Transverse colon (tissue), 4 donors: Measurements from ENCODE around the gene SYNPO2.

Experiments used
- EP300 ChIP-seq: sonication (generic); formaldehyde crosslinking; IDR thresholded peaks from one replicate; pipeline ENCODE4 v1.6.1; 2017; ENCODE audit warnings: antibody characterized with exemption, low read depth
- POLR2A ChIP-seq: fragments of 450-650 bp; IDR thresholded peaks from one replicate; pipeline ENCODE4 v1.6.1; 2016; ENCODE audit warnings: antibody characterized with exemption, mild to moderate bottlenecking, moderate library complexity
- POLR2AphosphoS5 ChIP-seq, 3 donors: sonication (generic); formaldehyde crosslinking; IDR thresholded peaks; one replicate each; pipeline ENCODE4 v1.6.1; 2016; ENCODE audit warnings: antibody characterized with exemption in 3 of 3
- TF ChIP-seq, protein P1 (sequence below), 5 experiments: fragments of 200-600 bp in 3 of 5; fragments of 450-650 bp in 2 of 5; sonication (generic) in 3 of 5; IDR thresholded peaks; 1 replicate in 2 of 5; 2 replicates in 3 of 5; pipeline ENCODE4 v1.5.1; 2016 to 2017; ENCODE audit warnings: antibody characterized with exemption in 5 of 5, inconsistent platforms in 3 of 5, mild to moderate bottlenecking in 2 of 5, moderate library complexity in 1 of 5

DNA sequence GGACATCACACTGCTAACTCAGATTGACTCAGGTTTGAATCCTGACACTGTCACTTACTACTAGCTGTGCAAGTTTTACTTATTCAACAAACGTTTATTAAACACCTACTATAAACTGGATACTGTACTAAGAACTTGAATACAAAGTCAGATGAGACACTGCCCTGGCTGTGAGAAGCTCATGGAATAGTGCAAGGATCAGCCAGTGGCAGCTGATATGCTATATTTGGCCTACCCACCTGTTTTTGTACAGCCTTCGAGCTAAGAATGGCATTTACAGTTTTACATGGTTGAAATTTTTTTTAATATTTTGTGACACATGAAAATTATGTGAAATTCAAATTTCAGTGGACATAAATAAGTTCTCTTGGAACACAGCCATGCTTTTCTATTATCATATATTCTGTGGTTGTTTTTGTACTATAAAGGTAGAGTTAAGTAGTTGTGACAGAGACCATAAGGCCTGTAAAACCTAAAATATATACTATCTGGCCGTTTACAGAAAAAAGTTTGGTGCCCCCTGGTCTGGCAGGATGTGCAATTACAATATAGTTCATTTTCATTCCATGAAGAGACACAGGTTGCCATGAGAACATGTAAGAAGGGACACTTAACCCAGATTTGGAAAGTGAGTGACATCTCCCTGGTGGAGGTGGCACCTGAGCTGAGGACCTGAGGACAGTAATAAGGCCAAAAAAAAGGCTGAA, 49.3 kb upstream of the SYNPO2 start:
- TF ChIP-seq, protein P1, sequence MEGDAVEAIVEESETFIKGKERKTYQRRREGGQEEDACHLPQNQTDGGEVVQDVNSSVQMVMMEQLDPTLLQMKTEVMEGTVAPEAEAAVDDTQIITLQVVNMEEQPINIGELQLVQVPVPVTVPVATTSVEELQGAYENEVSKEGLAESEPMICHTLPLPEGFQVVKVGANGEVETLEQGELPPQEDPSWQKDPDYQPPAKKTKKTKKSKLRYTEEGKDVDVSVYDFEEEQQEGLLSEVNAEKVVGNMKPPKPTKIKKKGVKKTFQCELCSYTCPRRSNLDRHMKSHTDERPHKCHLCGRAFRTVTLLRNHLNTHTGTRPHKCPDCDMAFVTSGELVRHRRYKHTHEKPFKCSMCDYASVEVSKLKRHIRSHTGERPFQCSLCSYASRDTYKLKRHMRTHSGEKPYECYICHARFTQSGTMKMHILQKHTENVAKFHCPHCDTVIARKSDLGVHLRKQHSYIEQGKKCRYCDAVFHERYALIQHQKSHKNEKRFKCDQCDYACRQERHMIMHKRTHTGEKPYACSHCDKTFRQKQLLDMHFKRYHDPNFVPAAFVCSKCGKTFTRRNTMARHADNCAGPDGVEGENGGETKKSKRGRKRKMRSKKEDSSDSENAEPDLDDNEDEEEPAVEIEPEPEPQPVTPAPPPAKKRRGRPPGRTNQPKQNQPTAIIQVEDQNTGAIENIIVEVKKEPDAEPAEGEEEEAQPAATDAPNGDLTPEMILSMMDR (IDR thresholded peaks at IDR 0.05) = no peak
- TF ChIP-seq POLR2AphosphoS5 (IDR thresholded peaks at IDR 0.05) (no peak), POLR2A (no peak), EP300 (no peak)
